ENCODE results near the gene C2CD3. TPM values are rescaled to one million over a fixed set of nuclear protein-coding genes. Genes with fewer than 3 reads are reported as not detected.

The C2CD3 gene, protein sequence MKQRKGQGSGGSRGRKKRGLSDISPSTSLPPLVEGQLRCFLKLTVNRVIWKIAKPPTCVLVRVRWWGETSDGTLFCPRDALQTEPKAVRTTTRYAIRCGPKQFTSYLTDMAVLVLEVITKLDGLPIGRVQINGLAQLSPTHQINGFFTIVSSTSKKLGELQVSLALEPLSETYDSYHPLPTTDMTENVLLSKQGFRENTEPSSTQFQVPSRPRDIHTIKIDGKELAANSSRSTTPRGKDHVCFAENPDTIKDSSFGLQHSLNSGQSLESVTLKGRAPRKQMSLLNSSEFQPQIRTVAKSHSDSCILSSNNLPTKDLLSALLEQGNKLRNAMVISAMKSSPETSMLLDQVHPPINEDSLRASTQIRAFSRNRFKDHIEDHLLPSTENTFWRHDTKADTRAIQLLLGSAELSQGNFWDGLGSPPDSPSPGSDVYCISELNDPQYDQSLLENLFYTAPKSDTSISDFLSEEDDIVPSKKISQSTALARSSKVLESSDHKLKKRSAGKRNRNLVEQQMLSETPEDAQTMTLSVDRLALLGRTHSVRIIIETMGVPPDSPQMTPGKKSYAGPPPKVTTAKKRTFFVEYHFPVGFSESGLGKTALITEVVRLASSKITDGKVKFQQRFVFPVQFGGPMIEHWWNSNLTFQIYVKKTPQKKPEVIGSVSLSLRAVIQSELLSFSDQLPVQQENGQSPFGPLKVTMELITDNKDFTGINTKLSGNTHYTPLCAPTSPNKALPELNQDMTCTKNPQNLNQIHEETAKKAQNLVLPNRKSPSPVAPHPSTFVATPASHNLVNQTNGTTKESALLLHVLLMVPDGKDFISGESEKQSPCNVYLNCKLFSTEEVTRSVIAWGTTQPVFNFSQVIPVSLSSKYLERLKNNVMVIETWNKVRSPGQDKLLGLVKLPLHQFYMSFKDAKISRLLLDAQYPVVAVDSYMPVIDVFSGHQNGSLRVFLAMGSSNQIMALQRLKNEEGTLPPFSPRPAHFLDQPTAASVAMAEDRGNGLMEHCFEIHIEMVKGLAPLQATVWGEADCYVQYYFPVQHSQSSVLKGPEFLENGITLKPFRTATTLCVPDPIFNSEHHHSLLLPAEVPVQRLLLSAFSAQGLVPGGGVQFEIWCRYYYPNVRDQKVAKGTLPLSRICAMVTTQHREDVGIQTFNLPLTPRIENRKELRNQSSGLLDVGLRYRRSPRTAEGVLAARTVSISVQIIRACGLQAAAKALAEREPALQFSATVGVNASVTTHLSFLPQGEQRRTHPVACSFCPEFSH (N-terminal part only)
- 8.4 and 11.4 TPM in 2 replicates for total RNA-seq

GRCh38 chr11:74170694-74171629, at the start of gene C2CD3, which contains the start of gene PPME1:
Gene C2CD3, minus strand, starts transcription at chr11:74171002. Its CDS starts 210 bp downstream, at chr11:74170792.
Gene PPME1, plus strand, starts transcription at chr11:74171289. Its CDS starts 133 bp downstream, at chr11:74171422.

GRCh38 chr11:74008373-74009229, 162.2 kb downstream of the C2CD3 start, which contains the start of gene UCP3:
Gene UCP3, minus strand, starts transcription at chr11:74009085. Its CDS starts 2,043 bp downstream, at chr11:74007042.

GRCh38 chr11:73982595-73982989, 188.2 kb downstream of the C2CD3 start, which contains the start of gene UCP2:
Gene UCP2, minus strand, starts transcription at chr11:73982843. Its CDS starts 4,465 bp downstream, at chr11:73978378.

Other genes with a start within 250 kb of the C2CD3 start
- not detected in 2 replicates for gene DNAJB13, start 220.0 kb downstream of the C2CD3 start, total RNA-seq
- 4.1 and 8.9 TPM in 2 replicates for gene UCP2, start 188.2 kb downstream of the C2CD3 start, total RNA-seq
- 0.33 and 1.5 TPM in 2 replicates for gene UCP3, start 161.9 kb downstream of the C2CD3 start, total RNA-seq
- 20.4 and 32.9 TPM in 2 replicates for gene PPME1, start 287 bp upstream of the C2CD3 start, total RNA-seq
- gene P4HA3, start 140.6 kb upstream of the C2CD3 start, total RNA-seq: 3.1 TPM in 2 replicates
- gene PGM2L1, start 227.4 kb upstream of the C2CD3 start, total RNA-seq: 2.6 TPM in 2 replicates